ENCODE data around the gene ISCA2.

GRCh38 chr14:74459976-74460375, 33.6 kb upstream of the ISCA2 start:
- no peak for TF ChIP-seq NR2C1 (IDR thresholded peaks at IDR 0.05)
- no peak for TF ChIP-seq NR2C1 (tag; IDR thresholded peaks at IDR 0.05)
- TF ChIP-seq AFF4 (CRISPR knock-in tag; IDR thresholded peaks at IDR 0.05), result no peak
- no peak for TF ChIP-seq ATF3 (IDR thresholded peaks at IDR 0.05)
- no peak for TF ChIP-seq ATF3 (CRISPR knock-in tag; conservative IDR thresholded peaks at IDR 0.05)
- TF ChIP-seq BHLHE40 (IDR thresholded peaks at IDR 0.05; ENCODE audit: low read length), result no peak
- no peak for TF ChIP-seq BCLAF1 (IDR thresholded peaks at IDR 0.05; ENCODE audit: borderline replicate concordance in 1 of 2, control insufficient read depth in 1 of 2, low read depth in 2 of 2, low read length in 1 of 2)
- TF ChIP-seq FOXM1 (IDR thresholded peaks at IDR 0.05; ENCODE audit: low read depth), result no peak
- no peak for TF ChIP-seq FOXM1 (CRISPR knock-in tag; IDR thresholded peaks at IDR 0.05; ENCODE audit: low read depth)
- no peak for TF ChIP-seq NFRKB (IDR thresholded peaks at IDR 0.05; ENCODE audit: low read depth)
- no peak for TF ChIP-seq CTCF (IDR thresholded peaks at IDR 0.05 in 2 of 3, conservative IDR thresholded peaks at IDR 0.05 in 1 of 3; ENCODE audit: insufficient read depth in 2 of 3, low read depth in 1 of 3, low read length in 3 of 3)
- no peak for TF ChIP-seq THRB (CRISPR knock-in tag; conservative IDR thresholded peaks at IDR 0.05)
- TF ChIP-seq MYBL2 (IDR thresholded peaks at IDR 0.05; ENCODE audit: low read depth), result no peak
- TF ChIP-seq MYBL2 (CRISPR knock-in tag; IDR thresholded peaks at IDR 0.05; ENCODE audit: borderline replicate concordance), result no peak
- no peak for TF ChIP-seq E2F1 (CRISPR knock-in tag; IDR thresholded peaks at IDR 0.05)

Data from K562 (cell line).